Peyer's patch (tissue), 4 donors: ENCODE measurements around the gene PODXL2.

Experiments
- POLR2A ChIP-seq, 2 donors: fragments of 450-650 bp; IDR thresholded peaks; one replicate each; pipeline ENCODE4 v1.5.1; 2017; ENCODE audit warnings: antibody characterized with exemption in 2 of 2, mild to moderate bottlenecking in 2 of 2, moderate library complexity in 2 of 2
- TF ChIP-seq, protein P1 (sequence below), 6 experiments: fragments of 450-650 bp in 4 of 6; fragments of 200-600 bp in 2 of 6; sonication (generic) in 1 of 6; IDR thresholded peaks; one replicate each; pipeline ENCODE4 v1.5.1; 2017 to 2019; ENCODE audit warnings: antibody characterized with exemption in 6 of 6, mild to moderate bottlenecking in 3 of 6, moderate library complexity in 1 of 6

DNA sequence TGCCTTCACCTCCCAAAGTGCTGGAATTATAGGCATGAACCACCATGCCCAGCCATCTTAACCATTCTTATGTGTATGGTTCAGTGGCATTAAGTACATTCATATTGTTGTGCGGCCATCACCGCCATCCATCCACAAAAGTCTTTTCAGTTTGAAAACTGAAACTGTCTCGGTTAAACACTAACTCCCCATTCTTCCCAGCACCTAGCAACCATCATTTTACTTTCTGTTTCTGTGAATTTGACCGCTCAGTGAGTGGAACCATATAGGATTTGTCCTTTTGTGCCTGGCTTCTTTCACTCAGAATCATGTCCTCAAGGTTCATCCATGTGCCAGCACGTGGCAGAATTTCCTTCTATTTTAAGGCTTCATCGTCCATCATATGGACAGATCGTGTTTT is 24.9 kb upstream of the PODXL2 start:
- TF ChIP-seq, protein P1, sequence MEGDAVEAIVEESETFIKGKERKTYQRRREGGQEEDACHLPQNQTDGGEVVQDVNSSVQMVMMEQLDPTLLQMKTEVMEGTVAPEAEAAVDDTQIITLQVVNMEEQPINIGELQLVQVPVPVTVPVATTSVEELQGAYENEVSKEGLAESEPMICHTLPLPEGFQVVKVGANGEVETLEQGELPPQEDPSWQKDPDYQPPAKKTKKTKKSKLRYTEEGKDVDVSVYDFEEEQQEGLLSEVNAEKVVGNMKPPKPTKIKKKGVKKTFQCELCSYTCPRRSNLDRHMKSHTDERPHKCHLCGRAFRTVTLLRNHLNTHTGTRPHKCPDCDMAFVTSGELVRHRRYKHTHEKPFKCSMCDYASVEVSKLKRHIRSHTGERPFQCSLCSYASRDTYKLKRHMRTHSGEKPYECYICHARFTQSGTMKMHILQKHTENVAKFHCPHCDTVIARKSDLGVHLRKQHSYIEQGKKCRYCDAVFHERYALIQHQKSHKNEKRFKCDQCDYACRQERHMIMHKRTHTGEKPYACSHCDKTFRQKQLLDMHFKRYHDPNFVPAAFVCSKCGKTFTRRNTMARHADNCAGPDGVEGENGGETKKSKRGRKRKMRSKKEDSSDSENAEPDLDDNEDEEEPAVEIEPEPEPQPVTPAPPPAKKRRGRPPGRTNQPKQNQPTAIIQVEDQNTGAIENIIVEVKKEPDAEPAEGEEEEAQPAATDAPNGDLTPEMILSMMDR (IDR thresholded peaks at IDR 0.05) = no peak
- no peak for TF ChIP-seq POLR2A (IDR thresholded peaks at IDR 0.05)
